ENCODE measurements around the gene SMARCA2.
"Not testable (repeated sequence)": the region's sequence is repeated elsewhere in the genome, so short reads cannot be mapped to it uniquely, and the experiment has no call there.

Gene SMARCA2

DNA sequence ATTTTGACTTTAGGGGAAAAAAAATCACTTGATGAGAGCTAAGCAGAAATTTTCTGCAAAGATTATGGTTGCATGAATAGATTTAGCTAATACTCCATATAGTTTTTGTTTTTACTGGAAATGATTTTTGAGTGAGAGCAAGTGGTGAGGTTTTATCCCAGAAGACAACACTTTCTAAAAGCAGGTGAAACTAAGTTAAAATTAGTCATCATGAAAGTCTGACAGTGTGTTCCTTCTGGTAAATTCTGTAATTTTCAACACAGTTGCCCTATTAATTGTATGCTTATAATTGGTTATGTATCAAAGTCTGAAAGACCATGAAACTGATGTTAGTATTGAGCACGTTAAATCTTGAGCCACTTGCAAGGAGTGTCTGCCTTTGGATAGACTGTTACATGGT lies 91.5 kb downstream of the SMARCA2 start:
- no peak for DNase-seq

DNA sequence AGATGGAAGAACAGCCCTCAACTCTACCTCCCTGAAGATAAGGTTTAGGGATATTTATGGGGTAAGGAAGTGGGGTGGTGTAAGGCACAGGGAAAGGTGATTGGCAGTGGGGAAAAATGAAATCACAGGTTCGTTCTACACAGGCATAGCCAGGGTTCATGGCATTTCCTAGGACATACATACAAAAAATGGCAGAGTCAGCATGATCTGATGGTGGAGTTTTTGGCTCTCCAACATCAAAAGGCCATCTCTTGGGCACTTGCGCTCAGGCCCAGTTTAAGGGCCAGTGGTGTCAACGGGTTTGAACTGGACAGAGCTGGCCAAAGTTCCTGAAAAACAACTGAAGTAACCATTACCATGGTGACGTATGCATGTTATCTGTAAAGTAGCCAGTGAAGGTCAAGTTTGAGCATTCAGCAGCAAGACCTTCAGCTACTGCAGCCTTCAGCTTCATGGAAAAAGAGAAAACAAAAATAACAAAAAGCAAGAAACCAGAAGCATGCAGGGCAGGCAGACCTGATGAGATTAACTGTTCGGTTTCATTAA lies 92.8 kb downstream of the SMARCA2 start:
- no peak for DNase-seq

DNA sequence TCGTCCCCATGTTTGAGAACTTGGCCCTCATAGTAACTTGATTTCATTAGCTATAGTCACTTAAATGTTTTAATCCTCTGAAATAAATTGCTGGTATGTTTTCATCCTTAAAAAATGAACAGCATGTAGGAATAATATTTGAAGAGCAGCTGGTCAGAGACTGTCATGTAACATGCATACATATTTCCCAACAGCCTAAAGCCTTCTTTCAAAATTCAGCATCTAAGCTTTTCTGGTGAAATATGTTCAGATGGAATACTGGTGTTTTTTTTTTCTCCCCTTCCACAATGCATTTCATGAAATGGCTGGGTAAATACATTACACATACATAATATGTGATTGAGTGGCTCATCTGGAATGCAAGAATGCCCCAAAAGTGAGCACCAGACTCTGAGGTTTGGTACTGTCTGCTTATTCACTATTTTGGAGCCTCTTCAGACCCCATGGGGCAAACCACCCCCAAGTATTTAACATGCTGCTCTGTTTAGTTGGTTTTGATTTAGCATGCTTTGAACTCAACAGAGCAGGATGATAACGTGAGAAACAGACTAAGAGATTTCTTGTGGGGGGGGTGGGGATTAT lies 94.0 kb downstream of the SMARCA2 start:
- DNase-seq: no peak

DNA sequence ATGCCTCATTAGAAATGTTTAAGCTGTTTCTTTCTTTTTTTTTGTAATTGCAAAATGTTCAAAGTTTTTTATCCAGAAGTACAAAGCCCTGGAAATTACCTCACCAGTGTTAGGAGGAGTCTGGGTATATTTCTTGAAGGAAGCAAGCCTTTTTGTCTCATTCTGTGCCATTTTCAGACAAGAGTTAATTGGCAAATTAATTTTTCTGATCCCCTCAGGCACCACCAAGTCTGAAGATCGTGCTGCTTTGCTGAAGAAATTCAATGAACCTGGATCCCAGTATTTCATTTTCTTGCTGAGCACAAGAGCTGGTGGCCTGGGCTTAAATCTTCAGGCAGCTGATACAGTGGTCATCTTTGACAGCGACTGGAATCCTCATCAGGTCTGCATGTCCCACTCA lies 94.9 kb downstream of the SMARCA2 start:
- no peak for DNase-seq

DNA sequence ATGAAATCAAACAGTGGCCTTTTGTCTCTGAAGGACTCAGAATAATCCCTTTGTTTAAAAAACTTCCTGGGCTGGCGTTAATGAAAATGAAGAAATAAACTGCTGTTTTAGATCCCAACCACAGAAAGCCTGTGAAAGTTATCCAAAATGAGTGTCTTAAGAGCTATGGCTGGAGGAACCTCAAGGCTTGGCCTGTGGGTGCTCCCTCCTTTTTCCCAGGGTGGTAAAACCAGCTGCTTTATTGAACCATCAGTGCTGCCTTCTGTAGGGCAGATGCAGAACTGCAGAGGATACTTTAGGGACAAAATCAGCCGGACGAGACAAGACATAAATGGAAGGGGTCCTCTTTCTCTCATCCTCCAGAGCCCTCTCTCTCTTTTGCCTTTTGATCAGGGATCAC lies 100.9 kb downstream of the SMARCA2 start:
- no peak for DNase-seq

DNA sequence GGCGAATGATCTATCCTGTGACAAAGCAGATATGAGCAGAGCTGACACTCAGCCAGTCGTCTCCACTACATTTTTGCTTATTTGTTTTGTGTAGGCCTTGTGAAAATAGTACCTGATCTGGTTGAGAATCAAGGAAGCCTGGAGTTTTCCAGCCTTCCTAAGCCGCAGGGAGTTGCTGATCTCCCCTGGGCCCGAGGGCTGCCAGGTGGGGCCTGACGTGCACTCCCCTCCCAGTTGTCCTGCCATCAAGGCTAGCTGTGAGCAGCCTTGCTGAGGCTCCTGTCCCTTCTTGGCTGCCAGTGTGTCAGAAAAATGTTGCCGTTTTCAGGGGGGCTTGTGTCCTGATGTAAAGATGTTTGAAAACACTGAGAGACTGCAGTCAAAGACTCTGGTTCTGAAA lies 102.4 kb downstream of the SMARCA2 start:
- DNase-seq: no peak

DNA sequence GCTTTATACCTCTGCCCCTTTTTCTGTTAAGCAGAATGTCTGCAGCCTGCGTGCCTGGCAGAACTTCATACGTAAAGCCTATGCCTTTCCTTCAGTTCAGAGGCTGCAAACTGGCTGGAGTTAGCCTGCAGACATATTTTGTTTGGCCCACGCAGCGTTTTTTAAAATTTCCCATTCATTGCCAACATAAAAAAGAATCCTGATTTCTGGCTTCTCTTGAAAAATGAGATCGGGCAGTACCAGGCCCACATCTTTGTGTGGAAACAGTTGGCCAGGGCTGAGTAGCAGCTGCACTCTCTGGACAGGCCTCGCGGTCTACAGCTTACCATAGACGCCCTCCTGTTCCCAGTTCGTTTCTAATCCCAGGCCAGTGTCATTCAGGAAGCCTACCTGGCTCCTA lies 104.4 kb downstream of the SMARCA2 start:
- no peak for DNase-seq

DNA sequence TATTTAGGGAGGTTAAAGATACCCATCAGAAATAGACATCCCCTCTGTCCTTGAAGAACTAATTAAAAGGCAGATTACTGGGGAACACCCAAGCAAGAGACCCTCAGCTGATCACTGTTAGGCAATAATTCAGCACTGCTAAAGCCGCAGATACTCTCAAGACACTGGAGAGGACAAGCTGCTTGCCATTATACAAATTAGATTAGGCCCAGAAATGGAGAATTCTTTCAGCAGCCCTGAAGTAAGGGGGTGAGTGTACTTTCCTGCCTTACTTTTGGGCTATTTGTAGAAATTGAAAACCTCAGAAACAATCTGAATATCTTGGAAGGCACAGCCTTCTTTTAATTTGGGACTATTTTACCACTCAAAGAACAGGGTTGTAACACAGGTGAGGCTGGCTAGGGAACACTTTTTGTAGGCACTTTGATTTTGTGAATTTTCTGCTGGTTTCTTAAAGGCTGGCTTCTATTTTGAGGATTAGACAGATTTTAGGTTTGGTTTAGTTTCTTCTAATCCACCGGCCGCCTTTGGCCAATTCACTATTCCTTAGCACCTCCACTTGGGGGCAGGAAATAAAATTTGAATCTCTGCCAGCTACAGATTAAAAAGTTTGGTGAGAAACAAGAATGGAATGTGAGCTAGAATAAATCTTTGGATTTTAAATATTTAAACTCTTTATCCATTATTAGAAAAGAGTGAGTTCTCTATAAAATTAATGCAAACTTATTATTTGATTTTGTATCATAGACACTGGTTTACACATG lies 106.0 kb downstream of the SMARCA2 start:
- DNase-seq: peak; percentile 40

DNA sequence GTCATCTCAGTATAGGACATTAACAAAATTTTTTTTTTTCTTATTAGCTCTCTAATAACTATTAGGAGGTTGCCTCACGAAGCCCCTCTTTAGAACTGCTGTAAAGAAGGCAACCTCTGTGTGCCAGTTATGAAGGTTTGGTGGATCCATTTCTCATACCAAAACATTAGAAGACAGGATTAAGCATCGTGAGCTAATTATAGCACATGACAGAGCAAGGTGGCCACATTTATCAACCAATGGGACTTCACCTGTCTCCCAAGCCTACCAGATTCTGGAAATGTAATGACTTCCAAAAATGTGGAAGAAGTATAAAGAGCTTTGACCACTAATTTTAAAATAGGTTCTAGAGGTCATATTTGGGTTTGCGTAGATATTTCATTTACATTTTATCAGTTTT lies 107.2 kb downstream of the SMARCA2 start:
- DNase-seq: no peak

DNA sequence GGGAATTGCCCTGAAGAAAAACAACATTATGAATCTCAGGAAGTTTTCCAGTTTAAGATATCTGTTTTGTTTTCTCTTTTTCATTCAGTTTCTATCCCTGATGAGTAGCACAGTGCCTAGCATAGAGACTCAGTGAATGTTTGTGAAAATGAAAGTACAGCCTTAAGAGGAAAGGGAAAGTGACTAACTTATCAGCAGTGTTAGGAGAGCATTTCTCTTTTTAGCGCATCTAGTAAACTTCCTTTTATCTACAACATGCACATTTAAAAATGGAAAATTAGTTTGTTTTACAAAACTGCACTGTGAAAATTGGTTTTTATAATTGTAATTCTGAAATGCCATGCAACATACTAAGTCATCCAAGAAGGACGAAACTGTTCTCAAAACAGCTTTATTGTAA lies 110.8 kb downstream of the SMARCA2 start:
- DNase-seq: no peak

DNA sequence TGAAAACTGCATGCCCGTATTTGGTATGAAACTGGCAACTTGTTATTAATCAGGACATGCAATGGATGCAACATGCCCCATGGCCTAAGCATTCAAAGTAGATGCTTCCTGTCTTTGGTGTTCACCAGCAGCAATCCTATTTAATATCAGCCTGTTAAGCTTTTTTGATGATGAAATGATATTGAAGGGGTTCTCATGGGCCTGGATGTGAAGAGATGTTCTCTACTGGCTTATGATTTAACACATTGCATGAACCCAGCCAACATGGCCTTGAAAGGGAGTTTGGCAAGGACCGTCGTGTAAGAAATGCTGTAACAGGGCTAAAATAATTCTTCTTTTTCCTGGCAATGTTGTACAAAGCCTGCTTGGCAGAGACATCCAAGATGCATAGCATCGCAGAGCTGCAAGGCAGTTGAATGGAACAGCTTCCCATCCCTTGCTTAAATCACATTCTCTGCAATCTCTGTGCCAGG lies 111.2 kb downstream of the SMARCA2 start:
- DNase-seq: no peak

DNA sequence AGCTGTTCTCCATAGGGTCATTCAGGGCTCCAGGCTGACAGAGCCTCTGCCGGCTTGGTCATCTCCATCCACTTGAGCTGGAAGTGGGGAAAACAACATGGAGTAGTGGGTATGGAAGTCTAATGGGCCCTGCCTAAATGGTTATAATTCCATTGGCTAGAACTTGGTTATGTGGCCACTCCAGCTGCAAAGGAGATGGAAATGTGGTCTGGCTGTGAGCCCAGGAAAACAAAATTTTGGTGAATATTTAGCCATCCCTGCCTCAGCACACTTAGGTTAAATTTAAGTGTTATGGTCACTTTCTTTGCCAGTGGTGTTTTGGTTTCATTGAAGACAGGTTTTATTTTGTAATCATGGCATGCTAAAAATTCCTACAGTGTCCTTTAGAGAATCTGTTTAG lies 112.3 kb downstream of the SMARCA2 start:
- DNase-seq: no peak

DNA sequence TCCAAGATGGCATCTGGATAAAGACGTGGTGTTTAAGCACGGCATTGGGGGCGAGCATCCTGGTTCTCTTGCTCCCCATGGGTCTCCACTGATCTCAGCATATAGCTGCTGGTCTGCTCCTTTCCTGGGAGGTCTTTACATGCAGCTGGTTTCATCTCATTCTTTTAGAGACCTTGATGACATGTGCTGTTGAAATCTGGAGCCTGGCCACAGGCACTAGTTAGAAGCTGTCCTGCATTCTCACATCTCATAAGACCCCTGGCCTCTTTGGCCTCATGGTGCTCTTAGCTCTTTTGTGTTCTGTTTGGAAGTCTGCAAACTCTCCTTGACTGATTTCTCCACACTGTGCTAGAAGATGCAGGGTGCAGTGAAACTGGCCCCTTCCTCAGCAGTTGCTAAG lies 113.0 kb downstream of the SMARCA2 start:
- DNase-seq: no peak

DNA sequence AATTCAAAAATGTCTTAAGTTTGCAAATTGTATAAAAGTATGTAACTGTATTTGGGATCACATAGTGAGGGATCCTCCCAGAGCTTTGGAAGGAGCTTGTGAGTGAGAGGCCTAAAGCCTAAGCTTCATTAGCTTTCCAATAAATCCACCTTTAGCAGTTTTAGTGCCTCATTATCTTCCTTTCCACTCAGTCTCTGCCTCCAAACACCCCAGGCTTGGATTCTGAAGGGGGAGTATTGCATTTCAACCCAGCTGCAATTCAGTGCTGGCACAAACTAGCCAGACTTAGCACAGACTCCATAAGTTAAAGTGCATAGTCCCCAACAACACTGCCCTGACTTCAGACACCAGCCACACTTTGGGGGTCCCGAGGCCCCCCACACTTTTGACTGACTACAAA lies 113.5 kb downstream of the SMARCA2 start:
- DNase-seq: no peak

DNA sequence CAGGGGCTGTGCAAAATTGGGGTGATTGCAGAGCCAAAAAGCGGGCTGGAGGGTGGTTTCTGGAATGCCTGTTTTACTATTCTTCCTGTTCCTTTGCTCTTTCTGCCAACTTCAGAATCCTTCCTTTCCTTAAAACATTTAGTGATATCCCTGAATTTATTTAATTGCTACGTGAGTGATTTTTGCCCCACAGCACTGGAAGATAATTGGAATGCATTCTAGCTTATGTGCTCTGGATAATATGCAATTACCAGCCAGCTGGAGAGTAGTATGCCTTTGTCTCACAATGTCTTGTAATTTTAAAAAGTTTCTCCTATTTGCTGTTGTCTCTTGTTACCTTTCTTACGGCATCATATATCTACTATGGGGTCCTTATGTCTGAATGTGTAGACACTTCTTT lies 115.8 kb downstream of the SMARCA2 start:
- no peak for DNase-seq

DNA sequence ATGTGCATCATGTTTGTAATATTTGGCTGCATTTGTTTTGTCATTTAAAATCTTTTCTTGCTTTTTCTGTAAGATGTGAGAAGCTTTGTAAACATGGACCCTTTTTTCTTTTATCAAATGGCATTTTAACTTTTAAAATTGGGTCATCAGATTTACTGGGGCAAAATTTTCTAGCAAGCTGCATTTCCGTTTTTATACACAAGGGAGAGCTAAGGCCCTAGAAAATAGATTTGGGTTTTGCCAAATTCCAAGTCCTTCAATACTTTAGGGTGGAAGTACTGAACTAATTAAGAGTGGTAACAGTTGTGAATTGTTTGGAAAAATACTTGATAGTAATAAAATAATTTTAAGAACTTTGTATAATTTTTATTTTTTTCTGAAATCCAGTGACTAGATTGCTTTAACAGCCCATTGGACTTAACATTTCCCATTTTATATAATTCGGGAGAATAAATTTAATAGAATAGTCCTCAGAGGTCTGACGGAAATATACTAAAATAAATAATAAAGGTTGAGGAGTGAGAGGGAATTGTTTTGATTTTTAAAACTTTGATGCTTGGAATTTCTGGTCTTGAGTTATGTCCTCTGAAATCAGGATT lies 117.4 kb downstream of the SMARCA2 start:
- no peak for DNase-seq

DNA sequence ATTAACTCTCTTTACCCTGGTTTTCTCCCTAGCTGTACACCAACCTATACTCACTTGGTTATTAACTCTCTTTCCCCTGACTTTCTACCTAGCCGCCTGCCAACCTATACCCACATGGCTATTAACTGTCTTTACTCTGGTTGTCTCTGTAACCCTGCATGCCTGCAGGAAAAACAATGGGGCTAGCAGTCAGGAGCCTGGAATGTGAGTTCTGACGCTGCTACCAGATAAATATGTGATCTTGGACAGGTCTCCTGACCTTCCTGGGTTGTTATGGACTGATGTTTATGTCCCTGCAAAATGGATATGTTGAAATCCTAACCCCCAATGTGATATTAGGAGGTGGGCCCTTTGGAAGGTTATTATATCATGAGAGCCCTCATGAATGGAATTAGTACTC lies 119.2 kb downstream of the SMARCA2 start:
- DNase-seq: peak; percentile 18

DNA sequence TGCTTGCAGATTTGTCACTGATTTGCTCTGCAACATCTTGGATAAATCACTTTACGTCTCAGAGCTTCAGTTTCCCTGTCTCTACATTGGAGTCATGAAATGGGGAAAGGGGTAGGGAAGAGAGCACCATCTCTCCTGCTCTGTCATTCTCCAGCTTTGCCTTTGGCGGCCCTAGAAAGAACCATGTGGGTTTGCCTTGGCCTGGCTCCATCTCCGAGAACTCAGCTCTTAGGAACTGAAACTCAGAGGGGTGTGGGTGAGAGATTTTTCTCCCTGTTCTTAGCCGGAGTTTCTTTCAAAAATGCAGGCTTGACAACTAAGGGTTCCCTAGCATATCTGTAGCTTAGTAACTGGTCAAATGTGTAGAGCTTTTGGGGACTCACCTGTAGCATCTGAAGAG lies 123.5 kb downstream of the SMARCA2 start:
- DNase-seq: no peak

DNA sequence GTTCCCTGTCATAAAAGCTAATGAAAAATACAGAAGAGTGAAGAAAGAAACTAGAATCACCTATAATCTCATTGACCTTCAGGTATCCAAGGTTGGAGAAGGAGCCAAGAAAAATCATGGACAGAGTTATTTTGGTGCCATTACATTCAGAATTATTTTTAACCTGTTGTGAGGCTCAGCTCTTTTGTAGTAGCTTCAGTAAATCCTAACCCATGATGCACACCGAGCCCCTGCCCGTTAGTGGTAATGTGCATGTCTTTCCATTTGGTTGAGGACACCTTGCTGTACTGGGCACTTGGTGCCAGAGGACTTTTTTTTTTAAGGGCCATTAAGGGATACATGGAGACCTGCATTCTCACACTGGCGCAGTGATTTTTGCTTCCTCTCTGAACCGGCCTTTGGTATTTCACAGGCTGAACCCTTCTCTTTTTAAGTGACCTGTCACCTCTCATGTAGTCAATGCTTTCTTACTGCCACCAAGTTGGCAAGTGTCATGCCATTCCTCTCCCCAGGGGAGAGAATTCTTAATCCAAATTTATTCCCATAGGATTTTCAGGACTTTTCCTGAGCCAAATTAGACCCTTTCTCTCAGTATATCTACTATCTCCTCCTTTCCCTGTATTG lies 125.6 kb downstream of the SMARCA2 start:
- DNase-seq: no peak

DNA sequence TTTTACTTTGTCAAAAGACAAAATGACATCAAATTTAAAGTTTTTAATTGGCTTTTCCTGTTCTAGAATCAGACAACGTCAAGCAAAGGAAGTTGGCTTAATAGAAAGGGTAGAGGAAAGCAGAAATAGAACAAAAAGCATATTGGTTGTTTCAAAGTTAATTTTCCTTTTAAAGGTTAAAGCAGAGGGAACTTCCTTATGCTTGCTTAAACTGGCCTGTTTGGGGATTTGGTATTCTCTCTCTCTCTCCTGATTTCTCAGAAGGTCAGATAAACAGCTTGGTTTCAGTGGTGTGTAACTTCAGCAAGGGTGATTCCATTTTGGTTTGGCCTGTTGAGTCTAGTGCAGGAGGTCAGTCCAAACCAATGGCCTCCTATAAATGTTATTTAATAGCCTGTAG lies 127.1 kb downstream of the SMARCA2 start:
- DNase-seq: no peak

DNA sequence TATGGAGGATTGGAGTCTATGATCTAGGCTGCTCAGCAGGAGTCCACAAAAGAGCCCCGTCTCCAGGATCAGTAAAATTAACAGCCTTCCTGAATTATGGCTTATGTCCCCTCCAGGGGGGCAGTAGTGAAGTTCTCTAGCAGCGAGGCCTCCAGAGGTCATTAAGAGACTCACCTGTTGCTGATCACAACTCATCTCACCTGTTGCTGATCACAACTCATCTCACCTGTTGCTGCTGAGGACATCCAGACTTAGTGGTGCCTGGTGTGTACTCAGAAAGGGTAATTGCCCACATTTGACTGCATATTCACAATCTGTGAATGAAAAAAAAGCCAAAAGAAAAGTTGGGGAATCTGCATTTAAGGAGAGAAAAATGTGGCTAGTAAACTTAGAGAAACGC lies 129.5 kb downstream of the SMARCA2 start:
- DNase-seq: no peak

DNA sequence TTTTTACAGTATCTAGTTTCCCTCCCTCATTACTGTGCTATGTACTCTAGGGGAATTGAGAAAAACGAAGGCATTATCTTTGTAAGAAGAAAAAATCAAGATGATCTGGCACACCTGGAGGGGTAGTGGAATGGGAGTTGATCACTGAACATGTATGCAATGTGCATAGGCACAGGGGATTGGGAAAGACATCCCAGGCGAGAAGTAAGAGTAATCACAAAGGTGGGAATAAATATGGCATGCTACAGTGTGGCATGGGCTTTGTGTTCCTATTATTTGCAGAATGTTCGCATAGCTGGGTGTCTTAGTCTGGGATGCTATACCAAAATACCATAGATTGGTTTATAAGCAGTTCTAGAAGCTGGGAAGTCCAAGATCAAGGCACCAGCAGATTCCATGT lies 130.6 kb downstream of the SMARCA2 start:
- DNase-seq: no peak

DNA sequence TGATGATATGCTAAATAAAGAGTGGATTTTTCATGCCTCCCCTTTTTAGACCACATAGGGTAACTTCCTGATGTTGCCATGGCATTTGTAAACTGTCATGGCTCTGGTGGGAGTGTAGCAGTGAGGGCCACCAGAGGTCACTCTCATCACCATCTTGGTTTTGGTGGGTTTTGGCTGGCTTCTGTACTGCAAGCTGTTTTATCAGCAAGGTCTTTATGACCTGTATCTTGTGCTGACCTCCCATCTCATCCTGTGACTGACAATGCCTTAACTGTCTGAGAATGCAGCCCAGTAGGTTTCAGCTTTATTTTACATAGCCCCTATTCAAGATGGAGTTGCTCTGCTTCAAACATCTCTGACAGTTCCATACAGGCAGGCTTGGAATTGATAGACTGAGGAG lies 131.6 kb downstream of the SMARCA2 start:
- not testable (repeated sequence) for DNase-seq

DNA sequence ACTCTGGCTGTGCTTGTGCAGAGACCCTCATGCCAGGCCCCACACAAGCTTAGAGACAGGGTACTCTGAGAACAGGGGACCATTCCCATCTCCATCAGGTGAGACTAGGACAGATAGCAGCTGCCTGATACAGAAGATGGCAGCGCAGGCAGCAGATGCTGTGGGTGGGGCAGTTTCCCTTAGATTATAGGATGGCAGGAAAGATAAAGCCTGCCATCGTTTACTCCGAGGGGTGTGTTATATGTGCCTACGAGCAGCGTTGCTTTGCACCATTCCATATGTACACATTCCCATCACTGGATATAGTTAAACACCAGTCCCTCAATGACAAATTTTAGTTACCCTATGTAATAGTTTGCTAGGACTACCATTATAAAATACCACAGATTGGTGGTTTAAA lies 135.2 kb downstream of the SMARCA2 start:
- no peak for DNase-seq

All from NCI-H226 (cell line).